ENCODE measurements around the gene TSPAN18.

DNA sequence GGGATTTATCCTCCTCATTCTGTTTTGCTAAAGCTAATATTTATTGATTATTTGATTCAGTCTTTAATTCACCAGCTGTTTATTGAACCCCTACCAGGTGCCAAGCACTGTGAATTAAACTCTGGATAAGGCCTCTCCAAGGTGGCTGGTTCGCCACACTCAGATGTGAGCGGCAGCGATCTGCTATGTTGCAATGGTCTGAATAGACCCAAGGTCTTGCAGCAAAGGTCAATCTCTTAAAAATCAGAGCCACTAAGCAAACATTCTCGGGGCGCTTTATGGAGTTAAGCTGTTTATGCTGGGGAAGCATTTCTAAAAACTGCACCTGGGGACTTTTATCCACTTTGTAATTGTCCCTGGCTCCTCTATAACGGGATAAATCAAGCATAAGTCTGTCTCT lies 10.5 kb upstream of the TSPAN18 start:
- TF ChIP-seq, protein P1, sequence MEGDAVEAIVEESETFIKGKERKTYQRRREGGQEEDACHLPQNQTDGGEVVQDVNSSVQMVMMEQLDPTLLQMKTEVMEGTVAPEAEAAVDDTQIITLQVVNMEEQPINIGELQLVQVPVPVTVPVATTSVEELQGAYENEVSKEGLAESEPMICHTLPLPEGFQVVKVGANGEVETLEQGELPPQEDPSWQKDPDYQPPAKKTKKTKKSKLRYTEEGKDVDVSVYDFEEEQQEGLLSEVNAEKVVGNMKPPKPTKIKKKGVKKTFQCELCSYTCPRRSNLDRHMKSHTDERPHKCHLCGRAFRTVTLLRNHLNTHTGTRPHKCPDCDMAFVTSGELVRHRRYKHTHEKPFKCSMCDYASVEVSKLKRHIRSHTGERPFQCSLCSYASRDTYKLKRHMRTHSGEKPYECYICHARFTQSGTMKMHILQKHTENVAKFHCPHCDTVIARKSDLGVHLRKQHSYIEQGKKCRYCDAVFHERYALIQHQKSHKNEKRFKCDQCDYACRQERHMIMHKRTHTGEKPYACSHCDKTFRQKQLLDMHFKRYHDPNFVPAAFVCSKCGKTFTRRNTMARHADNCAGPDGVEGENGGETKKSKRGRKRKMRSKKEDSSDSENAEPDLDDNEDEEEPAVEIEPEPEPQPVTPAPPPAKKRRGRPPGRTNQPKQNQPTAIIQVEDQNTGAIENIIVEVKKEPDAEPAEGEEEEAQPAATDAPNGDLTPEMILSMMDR (IDR thresholded peaks at IDR 0.05) = no peak
- TF ChIP-seq POLR2A (IDR thresholded peaks at IDR 0.05) = no peak
- TF ChIP-seq POLR2AphosphoS5 (IDR thresholded peaks at IDR 0.05; ENCODE audit: insufficient read depth in 1 of 2, low read depth in 1 of 2) = no peak

Measured in vagina (tissue), 2 donors.